MM.1S (cell line): ENCODE results near the gene SAGE1.
"Not testable (repeated sequence)": the region's sequence is repeated elsewhere in the genome, so short reads cannot be mapped to it uniquely, and the experiment has no call there.

Source experiments
- CTCF ChIP-seq: fragments of 300-600 bp; sonication (generic); IDR thresholded peaks from 2 replicates; pipeline ENCODE4 v1.5.1; 2016; ENCODE audit warnings: antibody characterized with exemption, low read length, mixed read lengths
- EZH2 ChIP-seq: fragments of 300-600 bp; sonication (generic); optimal IDR thresholded peaks from 2 replicates; pipeline ENCODE3; 2017; ENCODE audit warnings: low read depth, mild to moderate bottlenecking, antibody characterized with exemption, low read length, mixed read lengths
- EZH2phosphoT487 ChIP-seq: fragments of 300-600 bp; sonication (generic); IDR thresholded peaks from 2 replicates; pipeline ENCODE4 v1.6.1; 2018; ENCODE audit warnings: antibody characterized with exemption, low read length

- peak; percentile 31 for TF ChIP-seq CTCF
- not testable (repeated sequence) for TF ChIP-seq EZH2, EZH2phosphoT487
These were observed 4.5 kb upstream of the SAGE1 start for GRCh38 chrX:135888976-135889375.
